ENCODE results near the gene SLC6A18.

The SLC6A18 gene, protein sequence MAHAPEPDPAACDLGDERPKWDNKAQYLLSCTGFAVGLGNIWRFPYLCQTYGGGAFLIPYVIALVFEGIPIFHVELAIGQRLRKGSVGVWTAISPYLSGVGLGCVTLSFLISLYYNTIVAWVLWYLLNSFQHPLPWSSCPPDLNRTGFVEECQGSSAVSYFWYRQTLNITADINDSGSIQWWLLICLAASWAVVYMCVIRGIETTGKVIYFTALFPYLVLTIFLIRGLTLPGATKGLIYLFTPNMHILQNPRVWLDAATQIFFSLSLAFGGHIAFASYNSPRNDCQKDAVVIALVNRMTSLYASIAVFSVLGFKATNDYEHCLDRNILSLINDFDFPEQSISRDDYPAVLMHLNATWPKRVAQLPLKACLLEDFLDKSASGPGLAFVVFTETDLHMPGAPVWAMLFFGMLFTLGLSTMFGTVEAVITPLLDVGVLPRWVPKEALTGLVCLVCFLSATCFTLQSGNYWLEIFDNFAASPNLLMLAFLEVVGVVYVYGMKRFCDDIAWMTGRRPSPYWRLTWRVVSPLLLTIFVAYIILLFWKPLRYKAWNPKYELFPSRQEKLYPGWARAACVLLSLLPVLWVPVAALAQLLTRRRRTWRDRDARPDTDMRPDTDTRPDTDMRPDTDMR

DNA sequence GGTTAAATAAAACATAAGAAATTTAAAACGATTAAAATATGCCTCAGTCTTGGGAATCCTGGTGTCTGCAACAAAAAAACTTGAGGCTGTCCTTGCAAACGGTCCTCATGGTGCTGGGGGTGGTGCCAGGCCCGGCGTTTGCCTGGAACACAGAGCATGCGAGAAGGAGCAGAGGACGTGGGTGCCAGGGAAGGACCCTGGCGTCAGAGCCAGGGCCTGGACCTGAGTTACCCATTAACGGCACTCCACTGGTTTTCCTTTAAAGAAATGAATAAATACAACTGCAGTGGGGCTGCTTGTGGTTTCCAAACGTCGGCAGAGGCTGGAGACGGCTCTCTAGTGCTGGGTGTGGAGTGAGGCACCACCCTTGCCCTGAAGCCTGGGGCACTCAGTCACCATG is at the start of gene SLC6A18:
SLC6A18 (plus strand) TSS at position 301 of the 400 bp plus-strand sequence; CDS start at position 398, 97 bp downstream.
- DNase-seq, result no peak

DNA sequence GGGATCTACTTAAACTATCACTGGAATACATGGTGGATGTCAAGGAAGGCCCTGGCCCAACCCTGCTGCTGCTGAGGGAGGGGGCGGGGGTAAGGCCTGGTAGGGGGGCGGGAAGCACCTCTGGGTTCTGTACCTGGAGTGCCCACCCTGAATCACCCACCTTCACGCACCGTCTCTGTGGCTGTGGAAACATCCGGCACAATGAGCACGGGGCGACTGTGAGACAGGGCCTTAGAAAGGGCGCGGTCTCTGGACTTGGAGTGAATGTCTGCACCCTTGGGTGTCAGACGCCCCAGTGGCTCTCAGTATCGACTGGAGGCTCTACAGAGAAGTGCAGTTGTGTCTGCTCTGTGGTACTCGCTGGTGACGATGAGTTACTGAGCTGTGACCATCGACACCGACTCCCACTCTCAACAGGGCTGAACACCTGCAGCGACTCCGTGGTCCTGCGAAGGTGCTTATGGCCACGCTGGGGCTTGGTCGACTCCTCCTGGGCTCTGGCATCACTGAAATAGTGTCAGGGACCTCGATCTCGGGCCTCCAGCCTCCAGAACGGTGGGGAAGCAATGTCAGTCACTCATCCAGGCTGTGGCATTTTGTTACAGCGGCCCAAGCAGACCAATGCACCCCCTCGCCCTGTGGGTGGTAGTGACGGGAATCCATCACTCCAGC is 49.2 kb upstream of the SLC6A18 start:
- no peak for DNase-seq

- no peak for DNase-seq
Observed at GRCh38 chr5:1176473-1177391, 48.4 kb upstream of the SLC6A18 start.

- DNase-seq, result no peak
Observed at GRCh38 chr5:1177826-1178528, 47.2 kb upstream of the SLC6A18 start.

DNA sequence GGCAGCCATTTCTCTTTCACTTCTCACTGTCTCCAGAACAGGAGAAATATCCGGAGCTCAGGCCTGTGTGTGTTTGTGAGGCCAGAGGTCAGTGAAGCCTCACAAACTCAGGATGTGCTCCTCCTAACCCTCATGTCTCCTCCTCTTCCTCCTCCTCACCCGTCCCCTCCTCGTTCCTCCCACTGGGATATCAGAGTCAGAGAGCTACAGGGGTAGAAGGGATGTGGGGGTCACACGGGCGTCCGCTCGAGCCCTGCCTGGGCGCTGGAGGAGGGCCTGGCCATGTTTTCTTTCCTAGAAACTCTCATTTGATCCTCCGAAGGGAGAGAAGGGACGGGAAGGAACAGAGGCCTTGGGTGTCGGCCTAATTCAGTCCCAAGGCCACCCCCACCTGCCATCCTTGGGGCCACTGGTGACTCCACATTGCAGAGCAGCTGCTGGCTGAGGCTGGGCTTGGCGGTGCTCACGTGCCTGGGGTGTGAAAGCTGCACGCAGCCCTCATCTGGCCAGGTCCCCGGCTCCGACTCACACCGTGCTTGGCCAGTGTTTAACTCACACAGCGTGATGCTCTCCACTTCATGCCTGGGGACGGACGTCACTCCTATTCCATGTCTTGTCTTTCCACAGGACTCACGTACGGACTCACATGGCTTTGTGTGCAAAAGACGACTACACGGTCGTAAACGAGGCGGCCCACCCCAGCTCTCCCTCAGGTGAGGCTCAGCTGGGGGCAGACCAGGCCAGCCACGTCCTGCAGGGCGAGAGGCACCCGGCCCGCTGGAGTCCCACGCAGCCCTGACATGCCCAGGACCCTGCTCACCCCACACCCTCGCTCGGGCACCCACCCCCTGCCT is 46.4 kb upstream of the SLC6A18 start:
- DNase-seq, result no peak

DNA sequence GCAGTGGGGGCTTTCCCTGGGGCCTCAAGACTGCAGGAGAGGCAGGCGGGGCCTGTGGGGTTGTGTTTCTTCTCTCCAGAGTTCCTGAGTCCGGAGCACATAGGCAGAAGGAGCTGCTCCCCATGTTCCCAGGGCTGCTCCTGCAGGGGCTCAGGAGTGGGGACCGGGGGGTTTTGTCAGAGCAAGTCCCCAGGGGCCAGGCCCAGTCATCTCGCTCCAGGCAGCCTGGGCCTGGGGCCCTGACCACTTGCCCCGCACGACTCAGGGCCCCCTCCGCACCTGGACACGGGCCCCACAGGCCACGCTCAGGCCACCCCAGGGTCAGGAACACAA is 45.8 kb upstream of the SLC6A18 start:
- no peak for DNase-seq

- DNase-seq, result no peak
Observed at GRCh38 chr5:1180096-1180495, 45.1 kb upstream of the SLC6A18 start.

DNA sequence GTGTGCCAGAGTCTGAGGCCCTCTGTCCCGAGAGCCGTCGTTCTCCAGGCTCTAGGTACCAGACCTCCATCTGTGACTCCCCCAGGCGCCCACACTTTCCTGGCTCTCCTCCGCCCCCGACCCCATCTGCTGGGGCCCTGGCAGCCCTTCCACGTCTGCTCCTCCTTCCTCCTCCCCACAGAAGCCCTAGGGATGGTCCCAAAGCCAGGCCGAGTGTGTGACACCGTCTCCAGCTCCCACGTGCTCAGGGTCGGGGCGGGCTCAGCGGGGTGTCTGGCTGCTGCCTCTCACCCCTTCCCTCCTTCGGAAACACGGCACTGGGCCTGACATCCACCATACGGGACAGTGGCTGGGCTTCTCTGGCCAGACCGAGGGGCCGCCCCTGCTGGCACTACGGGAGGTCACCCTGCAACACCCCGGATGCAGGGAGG is 44.3 kb upstream of the SLC6A18 start:
- no peak for DNase-seq

DNA sequence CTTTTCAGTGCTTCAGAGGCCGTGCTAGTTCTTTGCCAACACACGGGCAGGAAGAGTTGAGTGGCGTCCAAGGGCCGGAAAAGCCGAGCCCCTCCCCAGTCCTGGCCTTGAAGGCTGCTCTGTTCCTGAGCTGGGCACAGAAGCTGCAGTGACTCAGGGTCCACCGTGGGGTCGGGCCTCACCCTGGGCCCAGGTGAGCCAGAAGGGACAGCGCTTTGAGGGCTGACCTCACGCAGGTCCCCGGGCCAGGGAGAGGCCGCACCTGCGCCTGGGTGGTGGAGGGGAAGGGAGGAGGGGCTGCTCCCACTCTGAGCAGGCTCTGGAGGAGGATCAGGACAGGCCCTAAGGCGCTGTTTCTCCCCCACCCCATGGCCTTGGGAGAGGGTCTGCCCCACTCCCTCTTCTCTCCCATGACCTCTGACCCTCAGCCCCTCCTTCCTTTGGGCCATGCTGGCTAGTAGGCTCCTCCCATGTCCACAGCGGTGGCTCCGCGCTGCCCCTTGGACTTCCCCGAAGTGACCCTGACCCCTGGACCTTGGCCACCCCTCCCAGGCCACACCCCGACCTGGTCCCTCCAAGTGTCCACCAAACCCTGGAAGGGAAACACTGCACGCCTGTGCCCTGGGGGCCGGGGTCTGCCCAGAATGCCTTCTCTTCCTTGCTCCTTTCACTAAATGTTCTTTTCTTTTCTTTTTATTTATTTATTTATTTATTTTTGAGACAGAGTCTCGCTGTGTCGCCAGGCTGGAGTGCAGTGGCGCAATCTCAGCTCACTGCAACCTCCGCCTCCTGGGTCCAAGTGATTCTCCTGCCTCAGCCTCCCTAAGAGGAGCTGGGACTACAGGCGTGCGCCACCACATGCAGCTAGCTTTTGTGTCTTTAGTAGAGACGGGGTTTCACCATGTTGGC is 43.5 kb upstream of the SLC6A18 start:
- no peak for DNase-seq

DNA sequence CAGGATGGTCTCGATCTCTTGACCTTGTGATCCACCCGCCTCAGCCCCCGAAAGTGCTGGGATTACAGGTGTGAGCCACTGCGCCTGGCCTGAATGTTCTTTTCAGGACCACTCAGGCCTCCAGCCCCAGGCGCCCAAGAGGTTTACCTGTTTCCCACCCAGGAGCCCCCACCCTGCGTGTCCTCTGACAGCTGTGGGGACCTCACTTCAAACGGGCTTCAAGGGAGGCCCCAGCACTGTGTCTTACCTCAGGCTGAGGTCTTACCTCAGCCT is 42.9 kb upstream of the SLC6A18 start:
- no peak for DNase-seq

DNA sequence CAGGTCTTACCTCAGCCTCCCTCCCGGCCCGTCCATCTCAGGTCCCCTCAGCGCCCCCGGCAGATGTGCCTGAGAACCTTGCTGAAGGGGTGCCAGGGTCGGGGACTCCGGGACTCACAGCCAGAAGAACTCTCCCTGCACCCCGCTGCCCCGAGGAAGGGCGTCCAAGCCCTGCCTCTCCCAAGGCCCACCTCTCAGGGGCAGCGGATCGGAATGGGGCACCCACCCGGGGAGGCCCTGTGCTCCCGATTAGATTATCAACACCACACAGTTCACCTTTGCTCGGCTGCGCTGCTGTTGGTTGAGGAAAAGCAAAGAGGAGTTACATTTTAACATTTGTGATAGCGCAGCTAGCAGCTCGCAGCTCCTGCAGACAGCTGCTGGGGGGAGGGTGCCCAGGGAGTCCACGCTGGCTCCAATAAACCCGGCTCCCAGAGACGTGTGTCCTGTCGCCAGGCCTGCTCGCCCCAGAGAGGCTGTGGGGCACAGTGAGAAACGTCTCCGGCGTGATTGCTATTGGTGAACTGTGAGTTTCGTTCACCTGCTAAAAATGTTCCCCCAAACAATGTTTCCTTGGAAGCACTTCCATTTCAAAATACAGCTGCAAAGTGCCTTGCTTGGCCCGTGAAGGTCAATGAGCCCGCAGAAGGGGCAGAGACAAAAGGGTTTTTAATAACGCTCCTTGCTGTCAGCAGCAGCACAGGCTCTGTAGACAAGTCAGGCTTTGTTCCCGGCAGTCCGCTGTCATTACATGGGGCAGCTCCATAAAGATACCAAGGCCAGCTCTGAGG is 42.4 kb upstream of the SLC6A18 start:
- DNase-seq, result no peak

DNA sequence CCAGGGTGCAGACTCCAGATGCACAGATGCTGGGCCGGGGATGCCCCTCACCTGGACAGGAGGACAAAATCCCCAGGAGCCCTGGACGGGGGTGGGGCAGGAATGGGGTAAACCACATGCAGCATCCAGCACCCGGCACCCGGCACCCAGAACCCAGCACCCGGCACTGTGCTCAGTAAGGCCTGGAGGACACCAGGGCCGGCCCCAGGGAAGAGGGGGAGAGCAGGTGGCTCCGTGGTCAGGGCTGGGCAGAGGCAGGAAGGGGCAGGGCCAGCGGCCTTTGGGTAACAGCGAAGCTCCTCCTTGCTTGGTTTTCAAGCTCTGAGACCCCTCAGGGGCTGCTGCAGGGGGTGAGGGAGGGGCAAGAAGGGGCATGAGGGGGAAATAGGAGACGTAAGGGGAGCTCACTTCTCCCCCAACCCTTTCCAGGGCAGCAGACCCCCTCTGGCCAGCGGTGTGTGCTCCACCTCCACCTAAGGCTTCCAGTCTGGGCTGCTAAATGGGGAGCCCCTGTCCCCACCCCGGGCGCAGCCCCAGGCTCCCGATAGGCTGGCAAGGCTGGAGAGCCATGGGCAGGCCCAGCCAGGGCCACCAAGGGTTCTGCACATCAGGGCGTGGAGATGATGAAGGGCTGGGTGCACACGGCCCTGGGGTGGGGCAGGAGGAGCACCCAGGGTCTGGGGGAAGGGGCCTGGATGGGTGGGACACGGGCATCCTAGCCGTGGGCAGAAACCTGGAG is 41.6 kb upstream of the SLC6A18 start:
- DNase-seq, result no peak

DNA sequence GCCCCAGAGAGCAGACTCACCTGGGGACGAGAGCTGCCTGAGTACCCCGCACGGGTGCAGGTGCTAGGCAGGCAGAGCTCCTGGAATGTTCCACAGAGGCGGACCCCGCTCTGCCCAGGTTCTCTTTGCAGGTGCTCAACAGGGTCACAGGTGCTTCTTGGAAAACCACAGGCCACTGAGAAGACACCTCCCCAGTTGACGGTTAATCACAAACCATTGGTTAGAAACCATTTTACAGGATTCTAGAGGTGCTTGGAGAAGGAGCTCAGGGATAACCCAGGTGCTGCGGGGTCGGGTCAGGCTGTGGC is 41.1 kb upstream of the SLC6A18 start:
- no peak for DNase-seq

- DNase-seq, result no peak
Observed at GRCh38 chr5:1184481-1184880, 40.7 kb upstream of the SLC6A18 start.

- DNase-seq, result no peak
Observed at GRCh38 chr5:1185038-1185627, 40.0 kb upstream of the SLC6A18 start.

DNA sequence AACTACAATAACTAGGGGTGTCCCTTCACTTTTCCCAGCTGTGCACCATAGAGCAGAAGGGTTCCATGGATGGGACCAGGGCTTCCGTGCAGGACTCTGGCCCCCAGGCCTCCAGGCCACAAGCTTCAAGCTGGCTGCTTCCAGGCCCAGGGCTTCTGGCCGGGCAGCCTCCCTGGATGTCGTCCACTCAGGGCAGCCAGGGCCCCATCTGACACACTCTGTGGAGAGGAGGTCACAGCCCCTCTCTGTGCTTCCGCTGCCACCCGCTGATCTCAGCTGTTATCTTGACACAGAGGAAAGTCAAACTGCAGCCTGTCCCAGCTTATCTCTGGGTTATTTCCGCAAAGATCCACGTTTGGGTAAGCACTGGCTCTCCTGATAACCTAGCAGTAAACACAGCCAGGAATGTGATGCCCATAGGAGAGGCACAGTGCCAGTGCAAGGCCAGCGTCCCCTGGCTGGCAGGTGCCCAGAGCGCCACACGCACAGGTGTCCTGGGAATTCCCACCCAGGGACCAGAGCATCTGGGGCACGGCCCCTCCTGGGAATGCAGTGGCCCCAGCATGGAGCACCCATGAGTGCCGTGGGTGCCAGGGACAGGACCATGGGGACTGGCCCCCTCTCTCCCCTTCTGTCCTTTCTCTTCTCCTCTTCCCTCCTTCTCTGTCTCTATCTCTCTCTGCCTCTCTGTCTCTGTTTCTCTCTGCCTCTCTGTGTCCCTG is 39.4 kb upstream of the SLC6A18 start:
- no peak for DNase-seq

GRCh38 chr5:1186351-1187233 is 38.6 kb upstream of the SLC6A18 start:
- DNase-seq, result no peak
